IMR-90 (cell line): ENCODE results near the gene GYS1. TPM values are rescaled to one million over a fixed set of nuclear protein-coding genes. Genes with fewer than 3 reads are reported as not detected.

Source experiments
- ATAC-seq: fragments of 200-7000 bp; cut with Tn5 transposase; 2 replicates; pipeline ENCODE4 v1.9.1; 2020; ENCODE audit warnings: low read depth, mild to moderate bottlenecking, moderate library complexity
- BruUV-seq: library from RNA; stranded (reverse); fragments of 400-500 nt; replicated peaks from 2 replicates; lab custom pipeline; 2021; lab: Mats Ljungman, UMichigan
- CTCF ChIA-PET: fragments of 300-600 bp; formaldehyde crosslinking; extraction: SDS; loops from one replicate; lab custom pipeline; 2021; ENCODE audit warnings: antibody characterized with exemption; lab: Yijun Ruan, JAX
- POLR2A ChIA-PET: fragments of 300-600 bp; sonication (Branson Sonifier 250); formaldehyde crosslinking; loops from one replicate; lab custom pipeline; 2022; ENCODE audit warnings: antibody characterized with exemption; ENCODE audit not compliant: unreplicated experiment; lab: Charles Lee
- DNase-seq: peaks from one replicate; pipeline ENCODE4 v3.0.0; 2013
- H2AFZ ChIP-seq: replicated peaks from 2 replicates; pipeline ENCODE3; 2013; ENCODE audit warnings: low read length, mild to moderate bottlenecking; ENCODE audit not compliant: poor library complexity
- H2AK5ac ChIP-seq: 2 replicates; pipeline ENCODE4 v1.6.1; 2013; ENCODE audit warnings: low read depth, low read length, inconsistent platforms
- H2AK9ac ChIP-seq: replicated peaks from 2 replicates; pipeline ENCODE3; 2013; ENCODE audit warnings: mild to moderate bottlenecking, low read depth, low read length, moderate library complexity; ENCODE audit not compliant: poor library complexity
- H2BK120ac ChIP-seq: 2 replicates; pipeline ENCODE4 v1.6.1; 2013; ENCODE audit warnings: low read depth, low read length, inconsistent platforms
- H2BK15ac ChIP-seq: 3 replicates; pipeline ENCODE4 v1.6.1; 2013; ENCODE audit warnings: low read depth, low read length, inconsistent platforms
- H2BK20ac ChIP-seq: 2 replicates; pipeline ENCODE4 v1.6.1; 2013; ENCODE audit warnings: low read depth, mild to moderate bottlenecking, inconsistent platforms, low read length, moderate library complexity
- H2BK5ac ChIP-seq: 2 replicates; pipeline ENCODE4 v1.6.1; 2013; ENCODE audit warnings: mild to moderate bottlenecking, low read depth, low read length, inconsistent platforms; ENCODE audit not compliant: poor library complexity, severe bottlenecking
- H3K14ac ChIP-seq: replicated peaks from 2 replicates; pipeline ENCODE4 v1.6.1; 2013; ENCODE audit warnings: low read depth, low read length, inconsistent platforms
- H3K18ac ChIP-seq: 2 replicates; pipeline ENCODE4 v1.6.1; 2013; ENCODE audit warnings: low read depth, low read length, control low read depth
- H3K23ac ChIP-seq: 2 replicates; pipeline ENCODE4 v1.6.1; 2013; ENCODE audit warnings: low read depth, low read length, inconsistent platforms
- H3K27ac ChIP-seq: 2 replicates; pipeline ENCODE4 v1.5.1; 2013; ENCODE audit warnings: mild to moderate bottlenecking, control low read depth, low read length; ENCODE audit not compliant: insufficient read depth
- H3K27me3 ChIP-seq: 2 replicates; pipeline ENCODE4 v1.6.1; 2013; ENCODE audit warnings: low read length; ENCODE audit not compliant: control insufficient read depth, insufficient read depth
- H3K36me3 ChIP-seq: 2 replicates; pipeline ENCODE4 v1.6.1; 2013; ENCODE audit warnings: low read length, mixed read lengths; ENCODE audit not compliant: control insufficient read depth, insufficient read depth
- H3K4ac ChIP-seq: 2 replicates; pipeline ENCODE4 v1.6.1; 2013; ENCODE audit warnings: low read depth, low read length, inconsistent platforms
- H3K4me1 ChIP-seq: 2 replicates; pipeline ENCODE4 v1.6.1; 2013; ENCODE audit warnings: low read length, mixed read lengths; ENCODE audit not compliant: control insufficient read depth, insufficient read depth
- H3K4me2 ChIP-seq: 2 replicates; pipeline ENCODE4 v1.6.1; 2013; ENCODE audit warnings: low read depth, mild to moderate bottlenecking, control low read depth, low read length, moderate library complexity
- H3K4me3 ChIP-seq: 2 replicates; pipeline ENCODE4 v1.5.1; 2013; ENCODE audit warnings: low read depth, mild to moderate bottlenecking, control low read depth, low read length, moderate library complexity; ENCODE audit not compliant: insufficient read depth
- H3K56ac ChIP-seq: 2 replicates; pipeline ENCODE4 v1.6.1; 2013; ENCODE audit warnings: low read length, inconsistent platforms; ENCODE audit not compliant: insufficient read depth; ENCODE audit errors: extremely low read depth
- H3K79me1 ChIP-seq, 2 experiments: 2 replicates each; pipeline ENCODE4 v1.6.1; 2013; ENCODE audit warnings: low read length in 2 of 2, inconsistent platforms in 1 of 2, low read depth in 1 of 2
- H3K9ac ChIP-seq: 2 replicates; pipeline ENCODE4 v1.6.1; 2013; ENCODE audit warnings: low read depth, low read length, control low read depth
- H3K9me1 ChIP-seq: 2 replicates; pipeline ENCODE4 v1.6.1; 2013; ENCODE audit warnings: low read length, inconsistent platforms; ENCODE audit not compliant: insufficient read depth
- H3K9me3 ChIP-seq: 2 replicates; pipeline ENCODE4 v1.6.1; 2013; ENCODE audit warnings: low read length; ENCODE audit not compliant: control insufficient read depth, insufficient read depth
- H4K20me1 ChIP-seq: 2 replicates; pipeline ENCODE4 v1.6.1; 2013; ENCODE audit warnings: low read length, inconsistent platforms; ENCODE audit not compliant: insufficient read depth
- H4K5ac ChIP-seq: 2 replicates; pipeline ENCODE4 v1.6.1; 2013; ENCODE audit warnings: mild to moderate bottlenecking, low read depth, low read length, control low read depth
- H4K8ac ChIP-seq, 2 experiments: 2 replicates each; pipeline ENCODE4 v1.6.1; 2013; ENCODE audit warnings: low read depth in 2 of 2, low read length in 2 of 2, control low read depth in 1 of 2, inconsistent platforms in 1 of 2
- H4K91ac ChIP-seq: 2 replicates; pipeline ENCODE4 v1.6.1; 2013; ENCODE audit warnings: low read depth, low read length, inconsistent platforms; ENCODE audit not compliant: insufficient read depth
- MAFK ChIP-seq: IDR thresholded peaks from 2 replicates; pipeline ENCODE4 v1.6.1; 2012; ENCODE audit warnings: low read depth, low read length, improper control_type of control experiment
- RAD21 ChIP-seq: IDR thresholded peaks from 2 replicates; pipeline ENCODE4 v1.6.1; 2012; ENCODE audit warnings: low read length, improper control_type of control experiment
- SMC3 ChIP-seq: fragments of 150-350 bp; IDR thresholded peaks from 2 replicates; pipeline ENCODE4 v1.6.1; 2016; ENCODE audit warnings: low read depth, mild to moderate bottlenecking, antibody characterized with exemption, low read length, moderate library complexity
- WGBS, 2 experiments: methylation state at CpG; one replicate each; pipeline versions ENCODE4 v1.1.5 to v1.1.7; 2013; ENCODE audit warnings: missing lambda C conversion rate in 2 of 2; ENCODE audit not compliant: insufficient read length in 1 of 2; ENCODE audit errors: extremely low coverage in 2 of 2; 5-methylcytosine and 5-hydroxymethylcytosine counted together
- dilution Hi-C: fragments of 300-500 bp; cut with HindIII; formaldehyde crosslinking; loops from one replicate; pipeline ENCODE4 v1.14.3; 2018; ENCODE audit warnings: low sequenced_read_pairs; ENCODE audit not compliant: unreplicated experiment
- in situ Hi-C: fragments of 300-500 bp; cut with MboI; formaldehyde crosslinking; loops from 3 replicates; pipeline ENCODE4 v1.14.3; 2019; ENCODE audit warnings: low sequenced_read_pairs, inconsistent platforms, mixed read lengths
- intact Hi-C: fragments of 100-400 bp; cut with micrococcal nuclease; formaldehyde crosslinking; loops from 2 replicates; pipeline ENCODE4 v1.10.0; 2022
- polyA plus RNA-seq, 3 experiments: library from polyadenylated mRNA; depleted of rRNA; stranded (reverse); fragments of >200 nt; gene quantifications; 2 replicates each; pipeline ENCODE4 v1.2.3, GENCODE V29; 2012; ENCODE audit warnings: low replicate concordance in 1 of 3
- total RNA-seq: library from RNA; depleted of rRNA; stranded (reverse); fragments of >200 nt; gene quantifications from 2 replicates; pipeline ENCODE4 v1.2.3, GENCODE V29; 2012

The GYS1 gene
- total and polyA plus RNA-seq, 2 of the 4 experiments (the other 2 are of a cell fraction), result 38.7 to 72.2 TPM

- CTCF ChIA-PET, result no interaction called here
- DNase-seq, result no peak
- in situ Hi-C loops, result no loop called here
Observed at GRCh38 chr19:48982280-48982679, 10.8 kb downstream of the GYS1 start.

More at GRCh38 chr19:48982280-48982679, 10.8 kb downstream of the GYS1 start:
- Histone ChIP-seq H3K27ac (no peak overlapping the region), H4K20me1 (peaks cover 20% of the 10 kb centered on the region; the same call in 1 of the 2 replicates), H3K56ac (no peak overlapping the region), H3K79me1 (peaks cover 12 to 41% of the 10 kb centered on the region in 2 experiments), H3K4me3 (no peak overlapping the region), H3K36me3 (peaks cover 61% of the 10 kb centered on the region), H4K5ac (no peak overlapping the region), H3K9me1 (peaks cover 16% of the 10 kb centered on the region), H4K8ac (no peak overlapping the region), H4K91ac (no peak overlapping the region), H2BK120ac (no peak overlapping the region), H2AFZ (no peak overlapping the region), H3K14ac (no peak overlapping the region), H3K9ac (no peak overlapping the region), H3K23ac (no peak overlapping the region), H2BK15ac (no peak overlapping the region), H2BK5ac (no peak overlapping the region), H3K4me2 (no peak overlapping the region), H3K4me1 (peaks cover 7% of the 10 kb centered on the region), H3K4ac (no peak overlapping the region), H2BK20ac (no peak overlapping the region), H2AK5ac (no peak overlapping the region), H3K9me3 (no peaks in the 10 kb centered on the region), H2AK9ac (no peak overlapping the region), H3K27me3 (no peaks in the 10 kb centered on the region), H3K18ac (no peak overlapping the region)
- BruUV-seq, result no TSS peak
- intact Hi-C loops (no loop called here), dilution Hi-C loops (no loop called here)
- ATAC-seq, result no peak
- POLR2A ChIA-PET, result no interaction called here
- no CpG with 5 or more reads among the region's 9 CpGs for WGBS, 2 experiments
- TF ChIP-seq SMC3 (no peak), RAD21 (no peak), MAFK (no peak)
